ENCODE results near the gene SNRPD3. TPM values are rescaled to one million over a fixed set of nuclear protein-coding genes. Genes with fewer than 3 reads are reported as not detected.
"Not testable (repeated sequence)": the region's sequence is repeated elsewhere in the genome, so short reads cannot be mapped to it uniquely, and the experiment has no call there.

The SNRPD3 gene
- total RNA-seq, 1 experiment from 2014 or later: 180 TPM

DNA sequence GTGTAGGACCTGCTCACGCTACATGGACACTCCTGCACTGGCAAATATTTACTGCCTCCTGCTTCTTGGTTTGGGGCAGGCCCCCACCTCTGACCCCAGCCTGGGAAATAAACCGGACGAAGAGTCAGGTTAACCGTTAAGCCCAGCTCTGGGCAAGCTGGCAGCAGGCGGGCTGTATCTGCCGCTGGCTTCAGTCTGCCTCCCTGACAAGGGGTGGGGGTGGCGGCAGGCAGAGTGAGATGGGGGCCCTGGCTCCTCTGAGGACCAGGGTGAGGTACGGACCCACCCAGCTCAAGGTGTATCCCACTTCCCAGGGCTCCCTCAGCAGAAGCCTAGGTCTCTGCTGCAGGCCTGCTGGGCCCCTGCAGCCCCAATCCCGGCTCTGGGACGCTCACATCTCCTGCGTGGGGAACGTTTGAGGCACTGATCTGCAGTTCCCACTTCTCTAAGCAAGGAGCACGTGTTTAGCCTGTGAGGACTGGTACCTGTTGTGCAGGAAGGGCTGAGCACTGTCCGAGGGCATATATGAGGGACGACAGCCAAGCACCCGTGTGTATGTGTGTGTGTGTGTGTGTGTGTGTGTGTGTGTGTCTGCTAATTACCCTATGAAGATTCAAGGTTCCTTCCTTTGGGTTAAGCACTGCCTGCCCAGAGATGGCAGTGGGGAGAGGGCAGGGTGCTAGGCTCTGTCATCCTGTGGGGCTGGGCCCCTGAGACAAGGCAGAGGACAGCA is 38.2 kb downstream of the SNRPD3 start:
- Mint-ChIP-seq H3K27ac (ENCODE audit: unreplicated experiment) (peak overlapping the region; percentile 42), H3K4me1 (ENCODE audit: low read depth, unreplicated experiment) (peaks cover 50% of the 10 kb centered on the region), H3K36me3 (ENCODE audit: insufficient read depth, unreplicated experiment) (peaks cover 38% of the 10 kb centered on the region), H3K27me3 (ENCODE audit: unreplicated experiment) (no peaks in the 10 kb centered on the region), H3K4me3 (ENCODE audit: low read depth, unreplicated experiment) (peak overlapping the region; percentile 83), H3K9me3 (ENCODE audit: low read depth, unreplicated experiment) (no peaks in the 10 kb centered on the region)
- TF ChIP-seq CTCF (IDR thresholded peaks at IDR 0.05; ENCODE audit: unreplicated experiment): no peak
- intact Hi-C loops (cut with micrococcal nuclease; ENCODE audit: unreplicated experiment): no loop called here
- no TSS peak for BruUV-seq (replicated peaks)
- CTCF ChIA-PET: interaction anchor here (0.6 to 0.7 kb wide), 2 partner anchors 21 to 44 kb away, joined by 3 to 4 read pairs; no protein-coding TSS in a partner anchor
- no peak for DNase-seq

- no TSS peak for BruUV-seq (replicated peaks)
- H3K9me3 Mint-ChIP-seq (ENCODE audit: low read depth, unreplicated experiment): no peaks in the 10 kb centered on the region
These were observed 38.8 kb downstream of the SNRPD3 start for GRCh38 chr22:24594569-24595120.

GRCh38 chr22:24595228-24595627 is 39.4 kb downstream of the SNRPD3 start:
- DNase-seq: no peak
- H3K36me3 Mint-ChIP-seq (ENCODE audit: insufficient read depth, unreplicated experiment): peaks cover 31% of the 10 kb centered on the region
- H3K4me3 Mint-ChIP-seq (ENCODE audit: low read depth, unreplicated experiment): no peak overlapping the region
- H3K27ac Mint-ChIP-seq (ENCODE audit: unreplicated experiment): no peak overlapping the region
- CTCF ChIA-PET: no interaction called here
- no peaks in the 10 kb centered on the region for H3K9me3 Mint-ChIP-seq (ENCODE audit: low read depth, unreplicated experiment)
- TF ChIP-seq CTCF (IDR thresholded peaks at IDR 0.05; ENCODE audit: unreplicated experiment): no peak
- intact Hi-C loops (cut with micrococcal nuclease; ENCODE audit: unreplicated experiment): no loop called here
- H3K4me1 Mint-ChIP-seq (ENCODE audit: low read depth, unreplicated experiment): peaks cover 48% of the 10 kb centered on the region
- no TSS peak for BruUV-seq (replicated peaks)
- H3K27me3 Mint-ChIP-seq (ENCODE audit: unreplicated experiment): no peaks in the 10 kb centered on the region

More at GRCh38 chr22:24594569-24595120, 38.8 kb downstream of the SNRPD3 start:
- Mint-ChIP-seq H3K4me1 (ENCODE audit: low read depth, unreplicated experiment) (peaks cover 51% of the 10 kb centered on the region), H3K4me3 (ENCODE audit: low read depth, unreplicated experiment) (no peak overlapping the region), H3K27me3 (ENCODE audit: unreplicated experiment) (no peaks in the 10 kb centered on the region), H3K27ac (ENCODE audit: unreplicated experiment) (peak overlapping the region; percentile 32), H3K36me3 (ENCODE audit: insufficient read depth, unreplicated experiment) (peaks cover 31% of the 10 kb centered on the region)
- TF ChIP-seq CTCF (IDR thresholded peaks at IDR 0.05; ENCODE audit: unreplicated experiment): no peak
- intact Hi-C loops (cut with micrococcal nuclease; ENCODE audit: unreplicated experiment): no loop called here
- peak; percentile 60 for DNase-seq
- CTCF ChIA-PET: no interaction called here

DNA sequence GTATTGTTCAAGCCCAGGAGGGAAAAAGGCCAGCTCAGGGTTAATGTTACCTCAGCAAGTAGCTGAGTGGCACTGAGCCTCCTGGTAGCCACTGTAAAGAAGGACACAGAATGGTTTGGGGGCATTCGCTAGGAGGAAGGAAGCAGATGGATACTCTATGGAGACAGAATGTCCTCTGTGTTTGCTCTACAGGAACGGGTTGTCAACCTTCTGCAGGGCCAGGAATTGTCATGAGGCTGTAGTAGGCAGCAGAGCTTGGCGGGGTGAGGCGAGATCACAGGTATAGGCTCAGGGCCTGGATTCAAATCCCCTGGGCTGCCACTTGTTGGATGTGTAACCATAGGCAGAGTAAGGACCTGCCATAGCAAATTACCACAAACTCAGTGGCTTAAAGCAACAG is 40.1 kb downstream of the SNRPD3 start:
- no peak overlapping the region for H3K27ac Mint-ChIP-seq (ENCODE audit: unreplicated experiment)
- peaks cover 42% of the 10 kb centered on the region for H3K4me1 Mint-ChIP-seq (ENCODE audit: low read depth, unreplicated experiment)
- CTCF ChIA-PET: no interaction called here
- no peak overlapping the region for H3K4me3 Mint-ChIP-seq (ENCODE audit: low read depth, unreplicated experiment)
- peaks cover 31% of the 10 kb centered on the region for H3K36me3 Mint-ChIP-seq (ENCODE audit: insufficient read depth, unreplicated experiment)
- no peak for DNase-seq
- H3K27me3 Mint-ChIP-seq (ENCODE audit: unreplicated experiment): no peaks in the 10 kb centered on the region
- H3K9me3 Mint-ChIP-seq (ENCODE audit: low read depth, unreplicated experiment): no peaks in the 10 kb centered on the region
- no TSS peak for BruUV-seq (replicated peaks)
- intact Hi-C loops (cut with micrococcal nuclease; ENCODE audit: unreplicated experiment): no loop called here
- no peak for TF ChIP-seq CTCF (IDR thresholded peaks at IDR 0.05; ENCODE audit: unreplicated experiment)

- Mint-ChIP-seq H3K36me3 (ENCODE audit: insufficient read depth, unreplicated experiment) (peaks cover 23% of the 10 kb centered on the region), H3K4me1 (ENCODE audit: low read depth, unreplicated experiment) (peaks cover 51% of the 10 kb centered on the region)
- H3K27me3 Mint-ChIP-seq (ENCODE audit: unreplicated experiment); H3K27ac Mint-ChIP-seq (ENCODE audit: unreplicated experiment); intact Hi-C loops (cut with micrococcal nuclease; ENCODE audit: unreplicated experiment); H3K4me3 Mint-ChIP-seq (ENCODE audit: low read depth, unreplicated experiment); BruUV-seq (replicated peaks); H3K9me3 Mint-ChIP-seq (ENCODE audit: low read depth, unreplicated experiment); DNase-seq: not testable (repeated sequence)
- CTCF ChIA-PET: interaction anchor here (0.6 to 0.9 kb wide), 2 partner anchors 13 to 103 kb away, joined by 3 read pairs; no protein-coding TSS in a partner anchor
These were observed 41.3 kb downstream of the SNRPD3 start for GRCh38 chr22:24597076-24597475.

Data from Calu3 (cell line).